KMS-11 (cell line): ENCODE data around the gene PLA2G15.

Source experiments
- H2AFZ ChIP-seq: fragments of 200-600 bp; sonication (generic); 2 replicates; pipeline ENCODE4 v1.6.1; 2016; ENCODE audit warnings: antibody characterized with exemption, mixed run types, low read depth
- H3K27ac ChIP-seq: fragments of 200-600 bp; sonication (generic); 2 replicates; pipeline ENCODE4 v1.6.1; 2016; ENCODE audit warnings: mild to moderate bottlenecking, mixed run types
- H3K27me3 ChIP-seq: fragments of 200-600 bp; sonication (generic); 2 replicates; pipeline ENCODE4 v1.6.1; 2017; ENCODE audit warnings: mild to moderate bottlenecking, low read depth, mixed run types, moderate library complexity; ENCODE audit not compliant: insufficient read depth
- H3K36me3 ChIP-seq: fragments of 200-600 bp; sonication (generic); 2 replicates; pipeline ENCODE4 v1.6.1; 2017; ENCODE audit warnings: mild to moderate bottlenecking, mixed run types; ENCODE audit not compliant: insufficient read depth
- H3K4me1 ChIP-seq: fragments of 200-600 bp; sonication (generic); 2 replicates; pipeline ENCODE4 v1.6.1; 2016; ENCODE audit warnings: mild to moderate bottlenecking, low read depth, mixed run types; ENCODE audit not compliant: poor library complexity, severe bottlenecking
- H3K4me2 ChIP-seq: fragments of 200-600 bp; sonication (generic); 2 replicates; pipeline ENCODE4 v1.7.0; 2016; ENCODE audit warnings: mild to moderate bottlenecking, mixed run types
- H3K4me3 ChIP-seq: fragments of 200-600 bp; sonication (generic); IDR thresholded peaks from 2 replicates; pipeline ENCODE4 v1.6.1; 2017; ENCODE audit warnings: low read depth, low read length, mixed read lengths; ENCODE audit not compliant: insufficient read depth
- H3K79me2 ChIP-seq: fragments of 200-600 bp; sonication (generic); 2 replicates; pipeline ENCODE4 v1.6.1; 2016; ENCODE audit warnings: low read depth, mixed run types; ENCODE audit not compliant: insufficient read depth
- H3K9ac ChIP-seq: fragments of 200-600 bp; sonication (generic); 2 replicates; pipeline ENCODE4 v1.6.1; 2016; ENCODE audit warnings: mild to moderate bottlenecking, mixed run types
- H4K20me1 ChIP-seq: fragments of 200-600 bp; sonication (generic); 2 replicates; pipeline ENCODE4 v1.6.1; 2016; ENCODE audit warnings: mild to moderate bottlenecking, mixed run types; ENCODE audit not compliant: insufficient read depth
- CTCF ChIP-seq: fragments of 200-600 bp; sonication (generic); conservative IDR thresholded peaks from 2 replicates; pipeline ENCODE4 v1.6.1; 2017; ENCODE audit warnings: low read depth, mild to moderate bottlenecking, antibody characterized with exemption, low read length, moderate library complexity, mixed read lengths

Gene PLA2G15

DNA sequence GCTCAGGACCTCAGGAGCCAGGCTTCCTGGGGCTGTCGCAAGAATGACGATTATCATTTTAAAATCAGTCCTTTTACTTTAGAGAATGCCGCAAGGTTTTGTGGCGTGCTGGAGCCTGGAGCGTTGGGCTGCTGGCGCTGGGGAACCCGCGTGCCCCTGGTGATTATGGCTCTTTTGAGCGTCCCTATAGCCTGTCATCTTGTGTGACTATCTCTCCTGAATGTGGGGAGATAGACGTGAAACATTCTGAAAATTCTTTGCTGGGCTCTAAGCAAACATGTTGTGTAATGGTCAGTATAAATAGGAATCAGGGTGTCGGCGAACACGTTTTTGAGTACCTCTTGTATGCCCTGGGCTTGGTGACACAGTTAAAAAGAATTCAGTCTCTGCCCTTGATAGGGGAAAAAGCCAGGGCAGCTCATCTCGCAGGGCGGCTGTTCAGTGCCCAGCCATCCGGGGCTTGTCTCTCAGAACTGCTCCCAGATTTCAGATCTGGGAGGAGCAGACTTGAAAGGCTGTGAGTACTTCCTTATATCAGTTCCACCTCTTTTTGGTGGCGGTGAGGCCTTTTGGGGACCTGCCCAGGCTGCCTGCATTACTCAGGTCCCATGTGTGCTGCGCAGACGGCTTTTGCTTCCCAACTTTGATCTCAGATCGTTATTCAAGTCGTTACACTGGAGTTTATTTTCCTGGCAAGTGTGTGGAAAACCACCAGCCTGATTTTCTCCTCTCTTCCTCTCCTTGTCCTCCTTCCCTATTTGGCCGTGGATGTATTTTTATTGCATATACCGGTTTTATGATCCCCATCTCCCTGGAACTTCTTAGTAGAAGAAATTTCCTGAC lies 20.1 kb downstream of the PLA2G15 start:
- Histone ChIP-seq H3K9ac (peak overlapping the region; percentile 86), H3K4me1 (peaks cover 72% of the 10 kb centered on the region), H3K27me3 (no peaks in the 10 kb centered on the region), H3K79me2 (peaks cover 58% of the 10 kb centered on the region), H3K4me3 (no peak overlapping the region), H4K20me1 (peaks cover 24% of the 10 kb centered on the region), H3K27ac (peak overlapping the region; percentile 88), H3K36me3 (no peaks in the 10 kb centered on the region; the same call in 1 of the 2 replicates), H3K4me2 (peak overlapping the region; percentile 85), H2AFZ (peak overlapping the region; percentile 79)
- no peak for TF ChIP-seq CTCF

GRCh38 chr16:68267612-68268405 lies 22.6 kb downstream of the PLA2G15 start:
- Histone ChIP-seq H4K20me1 (peaks cover 34% of the 10 kb centered on the region), H3K4me2 (no peak overlapping the region), H3K27ac (no peak overlapping the region), H3K36me3 (peaks cover 3% of the 10 kb centered on the region; the same call in 1 of the 2 replicates), H3K4me3 (no peak overlapping the region), H3K9ac (no peak overlapping the region), H3K79me2 (peaks cover 83% of the 10 kb centered on the region), H2AFZ (no peak overlapping the region), H3K4me1 (peaks cover 71% of the 10 kb centered on the region), H3K27me3 (no peaks in the 10 kb centered on the region)
- no peak for TF ChIP-seq CTCF

- Histone ChIP-seq H3K36me3 (peaks cover 3% of the 10 kb centered on the region; the same call in 1 of the 2 replicates), H3K4me3 (no peak overlapping the region), H3K4me1 (peaks cover 78% of the 10 kb centered on the region), H3K79me2 (peaks cover 99% of the 10 kb centered on the region), H3K9ac (no peak overlapping the region), H2AFZ (no peak overlapping the region), H3K27ac (no peak overlapping the region), H3K27me3 (no peaks in the 10 kb centered on the region), H4K20me1 (peaks cover 40% of the 10 kb centered on the region), H3K4me2 (no peak overlapping the region)
- TF ChIP-seq CTCF = no peak
Measured at GRCh38 chr16:68269793-68270192, 24.6 kb downstream of the PLA2G15 start.

DNA sequence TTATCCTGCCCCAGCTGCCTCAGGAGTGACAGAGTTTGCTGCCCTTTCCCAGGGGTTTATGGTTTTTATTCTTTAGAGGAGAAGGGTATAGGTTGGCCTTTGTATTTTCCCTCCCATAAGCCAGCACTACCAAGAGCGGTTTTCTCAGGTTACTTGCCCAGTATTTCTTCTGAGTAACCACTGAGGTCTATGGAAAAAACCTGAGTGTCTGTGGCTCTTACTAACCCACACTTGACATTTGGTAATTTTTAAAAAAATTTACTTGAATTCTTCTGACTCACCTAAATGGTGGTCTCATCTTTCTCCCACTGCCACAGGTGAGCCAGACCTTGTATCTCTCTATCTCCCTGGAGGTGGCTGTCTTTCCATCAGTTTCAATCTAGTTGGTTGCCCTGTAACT lies 25.2 kb downstream of the PLA2G15 start:
- Histone ChIP-seq H3K9ac (no peak overlapping the region), H3K4me1 (peaks cover 84% of the 10 kb centered on the region), H3K4me2 (no peak overlapping the region), H3K27me3 (no peaks in the 10 kb centered on the region), H3K36me3 (peaks cover 3% of the 10 kb centered on the region; the same call in 1 of the 2 replicates), H2AFZ (no peak overlapping the region), H3K4me3 (no peak overlapping the region), H4K20me1 (peaks cover 40% of the 10 kb centered on the region), H3K79me2 (peaks cover 94% of the 10 kb centered on the region), H3K27ac (no peak overlapping the region)
- no peak for TF ChIP-seq CTCF
